HepG2 (cell line): ENCODE data around the gene ABCA4. TPM values are rescaled to one million over a fixed set of nuclear protein-coding genes. Genes with fewer than 3 reads are reported as not detected.

Experiments used
- ATAC-seq: fragments of 200-7000 bp; cut with Tn5 transposase; 3 replicates; pipeline ENCODE4 v1.9.1; 2020; ENCODE audit warnings: mild to moderate bottlenecking, moderate library complexity
- BruUV-seq: library from RNA; stranded (reverse); fragments of 400-500 nt; replicated peaks from 2 replicates; lab custom pipeline; 2021; lab: Mats Ljungman, UMichigan
- CTCF ChIA-PET: fragments of 300-600 bp; formaldehyde crosslinking; extraction: SDS; loops from one replicate; lab custom pipeline; 2021; ENCODE audit warnings: low total read pairs, inconsistent platforms, low intra/inter-chr PET ratio; lab: Yijun Ruan, JAX
- POLR2A ChIA-PET: fragments of 350-600 bp; sonication (Branson Sonifier 250); formaldehyde crosslinking; loops from one replicate; lab custom pipeline; 2020; ENCODE audit warnings: antibody characterized with exemption, inconsistent platforms; lab: Yijun Ruan, JAX
- DNase-seq: peaks from one replicate; pipeline ENCODE4 v3.0.0-alpha.2; 2015; ENCODE audit warnings: low spot score
- FAIRE-seq: peaks from 3 replicates; lab custom pipeline; 2011; peaks lifted over from hg19 to GRCh38; lab: Jason Lieb, UNC
- H2AFZ ChIP-seq: one replicate; pipeline ENCODE4 v1.6.1; 2011; ENCODE audit warnings: low read length, inconsistent platforms
- H3K27ac ChIP-seq: fragments of 300-600 bp; 3 replicates; pipeline ENCODE4 v1.8.0; 2011; ENCODE audit warnings: mixed run types, mild to moderate bottlenecking, mixed read lengths, low read length, inconsistent platforms; ENCODE audit not compliant: insufficient read depth; ENCODE audit errors: extremely low read length
- H3K27me3 ChIP-seq, 2 experiments: fragments of 200-600 bp in 1 of 2; 2 replicates in 1 of 2; 3 replicates in 1 of 2; pipeline versions ENCODE4 v1.6.0 to v1.8.0; 2011; ENCODE audit warnings: low read length in 2 of 2, mild to moderate bottlenecking in 2 of 2, moderate library complexity in 2 of 2, inconsistent platforms in 1 of 2; ENCODE audit not compliant: insufficient read depth in 2 of 2, control insufficient read depth in 1 of 2
- H3K36me3 ChIP-seq, 2 experiments: fragments of 200-600 bp in 1 of 2; replicated peaks in 1 of 2; 2 replicates in 1 of 2; 3 replicates in 1 of 2; pipeline versions ENCODE4 v1.5.1 to v1.8.0; 2011; ENCODE audit warnings: low read length in 2 of 2, inconsistent platforms in 1 of 2; ENCODE audit not compliant: insufficient read depth in 2 of 2, control insufficient read depth in 1 of 2
- H3K4me1 ChIP-seq: 2 replicates; pipeline ENCODE4 v1.5.1; 2012; ENCODE audit warnings: low read length, inconsistent platforms; ENCODE audit not compliant: insufficient read depth
- H3K4me2 ChIP-seq: 2 replicates; pipeline ENCODE4 v1.6.0; 2011; ENCODE audit warnings: low read depth, low read length, inconsistent platforms
- H3K4me3 ChIP-seq, 3 experiments: fragments of 200-600 bp in 1 of 3; sonication (generic), shearing (Covaris generic) in 1 of 3; replicated peaks in 1 of 3; 2 replicates each; pipeline ENCODE4 v1.5.1; 2011 to 2016; ENCODE audit warnings: low read length in 3 of 3, inconsistent platforms in 2 of 3, low read depth in 2 of 3, mild to moderate bottlenecking in 2 of 3, control low read depth in 1 of 3, mixed read lengths in 1 of 3; ENCODE audit not compliant: insufficient read depth in 1 of 3
- H3K79me2 ChIP-seq: one replicate; pipeline ENCODE4 v1.6.1; 2011; ENCODE audit warnings: low read length, inconsistent platforms; ENCODE audit not compliant: insufficient read depth
- H3K9ac ChIP-seq: 2 replicates; pipeline ENCODE4 v1.6.0; 2011; ENCODE audit warnings: mild to moderate bottlenecking, low read depth, low read length, inconsistent platforms; ENCODE audit not compliant: insufficient read depth
- H3K9me3 ChIP-seq: 2 replicates; pipeline ENCODE4 v1.5.1; 2012; ENCODE audit warnings: mild to moderate bottlenecking, low read length
- H4K20me1 ChIP-seq: 2 replicates; pipeline ENCODE4 v1.6.0; 2011; ENCODE audit warnings: inconsistent platforms, mild to moderate bottlenecking, low read length, moderate library complexity; ENCODE audit not compliant: insufficient read depth
- ZNF251 ChIP-seq: sonication (generic); formaldehyde crosslinking; IDR thresholded peaks from 2 replicates; pipeline ENCODE4 v1.9.0; 2021; ENCODE audit warnings: mild to moderate bottlenecking, missing genetic modification reagents
- ZNF468 ChIP-seq: sonication (generic); formaldehyde crosslinking; IDR thresholded peaks from 2 replicates; pipeline ENCODE4 v1.8.0; 2022; ENCODE audit warnings: mild to moderate bottlenecking, moderate library complexity, missing genetic modification reagents
- WGBS: methylation state at CpG from one replicate; pipeline ENCODE4 v1.1.6; 2017; ENCODE audit warnings: low lambda C conversion rate; 5-methylcytosine and 5-hydroxymethylcytosine counted together
- in situ Hi-C: cut with HindIII; loops from 2 replicates; pipeline ENCODE4 v1.10.0; 2017; ENCODE audit warnings: low pct_unique_long_range_greater_than_20kb; ENCODE audit not compliant: extremely low pct_ligation_motif_present
- intact Hi-C: fragments of 100-400 bp; cut with micrococcal nuclease; formaldehyde crosslinking; loops from one replicate; pipeline ENCODE4 v1.10.0; 2022; ENCODE audit not compliant: unreplicated experiment
- polyA plus RNA-seq, 8 experiments: library from polyadenylated mRNA; depleted of rRNA in 3 of 8; stranded (reverse) in 7 of 8; unstranded in 1 of 8; fragments of >200 nt; fragmentation: Illumina TruSeq in 4 of 8; extraction: Trizol in 4 of 8; gene quantifications; 2 replicates each; pipeline versions ENCODE4 v1.2.1 to v1.2.3, GENCODE V29; 2011 to 2016; ENCODE audit warnings: low read depth in 4 of 8, missing spikeins in 1 of 8, mixed read lengths in 1 of 8; ENCODE audit not compliant: insufficient read depth in 1 of 8
- total RNA-seq, 5 experiments: library from RNA; depleted of rRNA; stranded (reverse); fragments of >200 nt; fragmentation: Illumina TruSeq; extraction: Trizol; gene quantifications; 2 replicates each; pipeline ENCODE4 v1.2.3, GENCODE V29; 2016; ENCODE audit warnings: low read depth in 1 of 5

Gene ABCA4
- total and polyA plus RNA-seq, 2 of the 13 experiments (the other 11 are each of a cell fraction or from before 2014, with no cell fraction given), result 0.24 to 0.67 TPM

GRCh38 chr1:94037392-94038229, 83.3 kb downstream of the ABCA4 start:
- Histone ChIP-seq H3K4me3 (no peak overlapping the region), H3K4me2 (no peak overlapping the region), H2AFZ (no peak overlapping the region), H3K27me3 (no peaks in the 10 kb centered on the region), H3K9me3 (no peaks in the 10 kb centered on the region), H3K27ac (no peak overlapping the region), H4K20me1 (no peaks in the 10 kb centered on the region), H3K4me1 (peaks cover 54% of the 10 kb centered on the region), H3K9ac (no peak overlapping the region), H3K79me2 (no peaks in the 10 kb centered on the region), H3K36me3 (no peaks in the 10 kb centered on the region)
- ATAC-seq (no peak), FAIRE-seq (no peak), DNase-seq (no peak)
- CTCF ChIA-PET, result no interaction called here
- in situ Hi-C loops (no loop called here), intact Hi-C loops (no loop called here)
- no peak for TF ChIP-seq ZNF468 (CRISPR knock-in tag)
- BruUV-seq, result no TSS peak
- WGBS, result 61% methylated on average over 9 of the region's 9 CpGs
- POLR2A ChIA-PET, result interaction anchor here (1.0 kb wide), 1 partner anchor 200 kb away, joined by 3 read pairs; the partner anchor contains the start of gene ARHGAP29

- ATAC-seq (no peak), FAIRE-seq (no peak), DNase-seq (no peak)
- no peak overlapping the region for H3K4me2 ChIP-seq
- H2AFZ ChIP-seq, result no peak overlapping the region
- ChIA-PET CTCF (no interaction called here), POLR2A (no interaction called here)
- H3K27me3 ChIP-seq, result no peaks in the 10 kb centered on the region
- WGBS, result 78% methylated on average over 6 of the region's 6 CpGs
- in situ Hi-C loops, result no loop called here
- peaks cover 63% of the 10 kb centered on the region for H3K4me1 ChIP-seq
- no peak for TF ChIP-seq ZNF251 (CRISPR knock-in tag)
- H3K79me2 ChIP-seq, result no peaks in the 10 kb centered on the region
- H3K4me3 ChIP-seq, result no peak overlapping the region
- intact Hi-C loops, result no loop called here
- BruUV-seq, result no TSS peak
- H3K9ac ChIP-seq, result no peak overlapping the region
- H3K9me3 ChIP-seq, result no peaks in the 10 kb centered on the region
- no peaks in the 10 kb centered on the region for H3K36me3 ChIP-seq
- no peak overlapping the region for H3K27ac ChIP-seq
- no peaks in the 10 kb centered on the region for H4K20me1 ChIP-seq
Observed at GRCh38 chr1:94036730-94037129, 84.2 kb downstream of the ABCA4 start.
